ENCODE measurements around the gene ADGRF5. TPM values are rescaled to one million over a fixed set of nuclear protein-coding genes. Genes with fewer than 3 reads are reported as not detected.

ADGRF5 gene
- total RNA-seq, 1 experiment from 2014 or later: 0.34 TPM

GRCh38 chr6:46850792-46851191 lies 70.9 kb downstream of the ADGRF5 start:
- Histone ChIP-seq H3K27me3 (replicated peaks; ENCODE audit: insufficient read depth, low read depth, low read length, poor library complexity) (no peaks in the 10 kb centered on the region), H3K27ac (ENCODE audit: low read depth, low read length, poor library complexity, severe bottlenecking) (no peak overlapping the region), H3K4me1 (ENCODE audit: insufficient read depth, low read length, poor library complexity, severe bottlenecking) (no peaks in the 10 kb centered on the region), H3K4me3 (ENCODE audit: low read depth, low read length, poor library complexity, severe bottlenecking) (no peak overlapping the region), H3K9me3 (ENCODE audit: low read depth, low read length, poor library complexity, severe bottlenecking) (no peaks in the 10 kb centered on the region), H3K36me3 (ENCODE audit: insufficient read depth, low read length, poor library complexity, severe bottlenecking) (no peaks in the 10 kb centered on the region)
- BruUV-seq (replicated peaks): no TSS peak
- ChIA-PET CTCF (no interaction called here), POLR2A (ENCODE audit: low non-redundant PET) (no interaction called here)
- intact Hi-C loops (cut with micrococcal nuclease; ENCODE audit: unreplicated experiment): no loop called here
- TF ChIP-seq, protein P1, sequence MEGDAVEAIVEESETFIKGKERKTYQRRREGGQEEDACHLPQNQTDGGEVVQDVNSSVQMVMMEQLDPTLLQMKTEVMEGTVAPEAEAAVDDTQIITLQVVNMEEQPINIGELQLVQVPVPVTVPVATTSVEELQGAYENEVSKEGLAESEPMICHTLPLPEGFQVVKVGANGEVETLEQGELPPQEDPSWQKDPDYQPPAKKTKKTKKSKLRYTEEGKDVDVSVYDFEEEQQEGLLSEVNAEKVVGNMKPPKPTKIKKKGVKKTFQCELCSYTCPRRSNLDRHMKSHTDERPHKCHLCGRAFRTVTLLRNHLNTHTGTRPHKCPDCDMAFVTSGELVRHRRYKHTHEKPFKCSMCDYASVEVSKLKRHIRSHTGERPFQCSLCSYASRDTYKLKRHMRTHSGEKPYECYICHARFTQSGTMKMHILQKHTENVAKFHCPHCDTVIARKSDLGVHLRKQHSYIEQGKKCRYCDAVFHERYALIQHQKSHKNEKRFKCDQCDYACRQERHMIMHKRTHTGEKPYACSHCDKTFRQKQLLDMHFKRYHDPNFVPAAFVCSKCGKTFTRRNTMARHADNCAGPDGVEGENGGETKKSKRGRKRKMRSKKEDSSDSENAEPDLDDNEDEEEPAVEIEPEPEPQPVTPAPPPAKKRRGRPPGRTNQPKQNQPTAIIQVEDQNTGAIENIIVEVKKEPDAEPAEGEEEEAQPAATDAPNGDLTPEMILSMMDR (conservative IDR thresholded peaks at IDR 0.05; ENCODE audit: low read depth, low read length): no peak
- no peak for TF ChIP-seq EZH2 (IDR thresholded peaks at IDR 0.05; ENCODE audit: borderline replicate concordance, low read depth, low read length, poor library complexity, severe bottlenecking)
- no peak for DNase-seq (ENCODE audit: low spot score)

- H3K4me1 ChIP-seq (ENCODE audit: insufficient read depth, low read length, poor library complexity, severe bottlenecking): no peaks in the 10 kb centered on the region
Measured at GRCh38 chr6:46849361-46849690, 72.4 kb downstream of the ADGRF5 start.

DNA sequence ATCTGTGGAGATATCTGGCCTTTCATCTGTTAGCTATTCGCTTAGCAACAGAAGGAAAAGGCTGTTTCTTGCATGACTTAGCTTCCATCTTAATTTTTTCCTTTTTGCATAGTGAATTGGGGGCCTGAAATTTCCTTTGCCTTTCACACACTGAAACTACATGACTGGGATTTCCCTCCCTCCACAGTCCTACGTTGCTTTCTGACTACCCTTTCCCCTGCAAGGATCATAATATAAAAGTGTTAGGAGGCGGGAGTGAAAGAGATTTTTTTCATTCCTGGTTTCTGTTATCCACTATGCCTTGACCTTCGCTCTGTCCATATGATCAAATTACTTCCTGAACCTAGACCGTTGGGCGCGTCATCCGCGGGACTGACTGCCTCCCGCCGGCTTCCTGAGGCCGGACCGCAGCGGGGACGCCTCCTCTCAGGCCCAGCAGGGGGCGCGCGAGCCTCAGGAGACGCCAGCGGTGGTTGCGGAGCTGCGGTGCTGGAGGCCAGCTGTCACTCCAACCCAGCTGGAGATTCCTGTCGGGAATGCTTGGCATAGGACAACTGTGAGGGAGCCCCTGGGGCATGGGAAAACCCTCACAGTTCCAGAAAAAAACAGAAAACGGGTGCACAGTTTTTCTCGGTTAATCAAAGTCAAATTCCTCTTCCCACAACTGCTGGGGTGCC lies 72.9 kb downstream of the ADGRF5 start:
- BruUV-seq (replicated peaks): no TSS peak
- no peak overlapping the region for H3K27ac ChIP-seq (ENCODE audit: low read depth, low read length, poor library complexity, severe bottlenecking)

More at GRCh38 chr6:46849361-46849690, 72.4 kb downstream of the ADGRF5 start:
- intact Hi-C loops (cut with micrococcal nuclease; ENCODE audit: unreplicated experiment): loop anchor here (2.0 to 5.0 kb wide), 3 partner anchors 141 to 463 kb away; no protein-coding TSS in a partner anchor
- no peak for TF ChIP-seq EZH2 (IDR thresholded peaks at IDR 0.05; ENCODE audit: borderline replicate concordance, low read depth, low read length, poor library complexity, severe bottlenecking)
- TF ChIP-seq, protein P1 (conservative IDR thresholded peaks at IDR 0.05; ENCODE audit: low read depth, low read length): no peak
- Histone ChIP-seq H3K9me3 (ENCODE audit: low read depth, low read length, poor library complexity, severe bottlenecking) (no peaks in the 10 kb centered on the region), H3K36me3 (ENCODE audit: insufficient read depth, low read length, poor library complexity, severe bottlenecking) (no peaks in the 10 kb centered on the region), H3K4me3 (ENCODE audit: low read depth, low read length, poor library complexity, severe bottlenecking) (no peak overlapping the region), H3K27me3 (replicated peaks; ENCODE audit: insufficient read depth, low read depth, low read length, poor library complexity) (no peaks in the 10 kb centered on the region), H3K27ac (ENCODE audit: low read depth, low read length, poor library complexity, severe bottlenecking) (no peak overlapping the region)
- POLR2A ChIA-PET (ENCODE audit: low non-redundant PET): no interaction called here
- BruUV-seq (replicated peaks): no TSS peak
- CTCF ChIA-PET: interaction anchor here (0.6 to 1.7 kb wide), 3 partner anchors 10 to 145 kb away, joined by 3 to 5 read pairs (median 4); no protein-coding TSS in a partner anchor
- no peak for DNase-seq (ENCODE audit: low spot score)

More for the DNA sequence above, 72.9 kb downstream of the ADGRF5 start:
- Histone ChIP-seq H3K4me1 (ENCODE audit: insufficient read depth, low read length, poor library complexity, severe bottlenecking) (no peaks in the 10 kb centered on the region), H3K36me3 (ENCODE audit: insufficient read depth, low read length, poor library complexity, severe bottlenecking) (no peaks in the 10 kb centered on the region), H3K4me3 (ENCODE audit: low read depth, low read length, poor library complexity, severe bottlenecking) (no peak overlapping the region), H3K9me3 (ENCODE audit: low read depth, low read length, poor library complexity, severe bottlenecking) (no peaks in the 10 kb centered on the region), H3K27me3 (replicated peaks; ENCODE audit: insufficient read depth, low read depth, low read length, poor library complexity) (no peaks in the 10 kb centered on the region)
- ChIA-PET POLR2A (ENCODE audit: low non-redundant PET) (no interaction called here), CTCF (interaction anchor here (0.6 to 1.7 kb wide), 3 partner anchors 11 to 145 kb away, joined by 3 to 5 read pairs (median 4); no protein-coding TSS in a partner anchor)
- intact Hi-C loops (cut with micrococcal nuclease; ENCODE audit: unreplicated experiment): loop anchor here (2.0 to 5.0 kb wide), 3 partner anchors 142 to 463 kb away; no protein-coding TSS in a partner anchor
- TF ChIP-seq, protein P1 (conservative IDR thresholded peaks at IDR 0.05; ENCODE audit: low read depth, low read length): peak; percentile 97
- TF ChIP-seq EZH2 (IDR thresholded peaks at IDR 0.05; ENCODE audit: borderline replicate concordance, low read depth, low read length, poor library complexity, severe bottlenecking): no peak
- peak; percentile 81 for DNase-seq (ENCODE audit: low spot score)
